PC-3 (cell line): ENCODE measurements around the gene LCTL.

Experiments used
- CTCF ChIP-seq: fragments of 300-600 bp; sonication (generic); conservative IDR thresholded peaks from 2 replicates; pipeline ENCODE4 v1.5.1; 2017; ENCODE audit warnings: antibody characterized with exemption, low read depth, mild to moderate bottlenecking, low read length
- EZH2 ChIP-seq: fragments of 300-600 bp; sonication (generic); IDR thresholded peaks from one replicate; pipeline ENCODE4 v1.6.1; 2017; ENCODE audit warnings: antibody characterized with exemption, mild to moderate bottlenecking, low read length; ENCODE audit not compliant: unreplicated experiment

GRCh38 chr15:66563566-66564110 lies 2.2 kb downstream of the LCTL start:
- TF ChIP-seq CTCF: no peak
- no peak for TF ChIP-seq EZH2
